ENCODE data around the gene PPP1R11.
A peak's percentile ranks its signal among the peaks of the same experiment; 100 is the strongest.
"Not testable (repeated sequence)": the region's sequence is repeated elsewhere in the genome, so short reads cannot be mapped to it uniquely, and the experiment has no call there.

The PPP1R11 gene

DNA sequence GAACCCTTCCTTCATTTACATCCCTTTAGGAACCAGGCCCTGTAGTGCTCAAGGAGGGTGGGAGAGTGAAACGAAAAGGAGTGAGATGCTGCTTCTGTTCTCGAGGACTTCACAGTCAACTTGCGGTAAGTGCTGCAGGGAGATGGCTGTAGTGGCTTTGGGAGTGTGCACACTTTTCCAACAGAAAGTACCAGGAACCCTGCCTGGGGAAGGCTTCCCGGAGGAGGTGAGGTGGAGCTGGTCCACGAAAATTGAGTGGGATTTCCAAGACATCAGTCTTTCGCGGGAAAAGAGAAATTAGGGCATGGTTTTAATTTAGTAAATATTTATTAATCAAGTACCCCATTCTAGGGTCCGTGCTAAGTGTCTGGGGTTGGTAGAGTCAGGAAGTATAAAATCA lies 33.2 kb downstream of the PPP1R11 start:
- DNase-seq, result no peak

- no peak for DNase-seq
Observed at GRCh38 chr6:30100585-30101443, 33.8 kb downstream of the PPP1R11 start.

DNA sequence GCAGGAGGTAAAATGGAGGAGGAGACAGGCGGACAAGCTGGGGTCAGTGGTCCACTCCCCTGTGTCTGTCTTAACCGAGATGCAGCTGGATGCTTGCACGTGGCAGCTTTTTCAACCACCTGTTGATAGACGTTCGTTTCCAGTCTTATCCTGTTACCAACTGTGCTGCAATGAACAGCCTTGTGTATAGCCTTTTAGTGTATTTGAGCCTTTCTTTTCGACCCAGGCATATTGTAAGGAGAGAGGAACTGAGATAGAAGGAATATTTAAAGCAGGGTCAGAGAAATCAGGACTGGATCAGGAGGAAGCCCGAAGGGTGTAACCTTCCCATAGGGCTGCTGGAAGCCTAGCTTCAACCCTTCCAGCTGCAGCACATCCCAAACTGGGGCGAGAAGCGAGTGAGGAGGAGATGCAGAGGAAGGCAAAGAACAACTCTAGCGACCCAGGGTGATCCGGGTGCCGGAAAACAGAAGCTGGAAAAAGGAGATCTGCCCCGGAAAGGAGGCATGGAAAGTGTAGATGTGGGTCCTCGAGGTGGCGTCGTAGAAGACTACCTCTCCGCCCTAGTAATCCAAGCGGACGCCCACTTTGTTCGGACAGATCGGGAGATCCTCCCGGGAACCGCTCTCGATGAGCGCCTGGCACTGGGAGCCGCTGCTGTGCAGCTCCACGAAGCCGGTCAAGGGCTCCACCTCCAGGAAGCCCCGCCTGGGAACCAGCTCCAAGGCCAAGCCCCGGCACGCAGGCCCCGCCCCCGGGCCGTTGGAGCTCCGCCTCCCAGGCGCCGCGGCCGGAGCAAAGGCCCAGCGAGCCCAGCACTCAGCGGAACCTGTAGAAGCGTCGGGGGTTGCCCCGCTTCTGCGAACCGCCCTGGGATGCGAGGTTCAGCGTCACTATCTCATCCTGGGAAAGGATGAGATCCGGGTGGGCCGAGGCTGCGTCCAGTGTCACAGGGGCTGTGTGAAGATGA lies 34.7 kb downstream of the PPP1R11 start:
- DNase-seq, result peak; percentile 18 to 44 (median 26)

GRCh38 chr6:30102414-30102969 lies 35.5 kb downstream of the PPP1R11 start:
- no peak for DNase-seq

- DNase-seq, result peak; percentile 54 to 71 (median 65)
Observed at GRCh38 chr6:30102970-30103871, 36.2 kb downstream of the PPP1R11 start.

DNA sequence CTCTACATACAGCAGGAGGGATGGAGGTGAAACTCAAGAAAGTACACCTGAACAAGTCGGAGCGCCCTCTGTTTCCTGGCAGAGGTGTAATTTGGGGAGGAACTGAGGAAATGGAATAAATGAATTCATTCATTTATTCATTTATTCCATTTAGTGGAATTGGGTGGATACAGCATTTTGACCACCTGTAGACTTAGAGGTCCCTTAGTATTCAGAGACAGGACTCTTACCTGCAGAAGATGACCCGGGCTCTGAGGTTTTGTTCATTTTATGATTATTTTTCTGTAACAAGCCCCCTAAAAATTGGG lies 36.8 kb downstream of the PPP1R11 start:
- no peak for DNase-seq

DNA sequence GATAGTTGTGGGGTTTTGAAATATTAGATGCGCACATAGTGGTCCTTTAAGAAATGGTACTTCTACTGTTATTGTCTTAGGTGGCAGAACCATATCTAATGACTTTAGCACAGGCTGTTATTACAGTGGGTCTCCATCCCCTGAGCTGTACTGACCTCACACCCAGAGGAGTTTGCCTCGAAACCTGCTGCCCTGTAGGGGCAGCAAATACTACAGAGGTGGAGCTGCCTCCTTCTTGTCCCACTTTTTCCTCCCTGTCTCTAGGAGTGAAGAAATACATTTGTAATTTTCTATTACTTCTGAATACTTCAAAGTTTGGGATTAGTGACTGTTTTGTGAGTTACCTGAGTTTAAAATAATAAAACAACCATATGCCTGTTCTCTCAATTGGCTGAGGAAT lies 37.7 kb downstream of the PPP1R11 start:
- DNase-seq, result no peak

- no peak for DNase-seq
Observed at GRCh38 chr6:30111266-30111856, 44.4 kb downstream of the PPP1R11 start.

DNA sequence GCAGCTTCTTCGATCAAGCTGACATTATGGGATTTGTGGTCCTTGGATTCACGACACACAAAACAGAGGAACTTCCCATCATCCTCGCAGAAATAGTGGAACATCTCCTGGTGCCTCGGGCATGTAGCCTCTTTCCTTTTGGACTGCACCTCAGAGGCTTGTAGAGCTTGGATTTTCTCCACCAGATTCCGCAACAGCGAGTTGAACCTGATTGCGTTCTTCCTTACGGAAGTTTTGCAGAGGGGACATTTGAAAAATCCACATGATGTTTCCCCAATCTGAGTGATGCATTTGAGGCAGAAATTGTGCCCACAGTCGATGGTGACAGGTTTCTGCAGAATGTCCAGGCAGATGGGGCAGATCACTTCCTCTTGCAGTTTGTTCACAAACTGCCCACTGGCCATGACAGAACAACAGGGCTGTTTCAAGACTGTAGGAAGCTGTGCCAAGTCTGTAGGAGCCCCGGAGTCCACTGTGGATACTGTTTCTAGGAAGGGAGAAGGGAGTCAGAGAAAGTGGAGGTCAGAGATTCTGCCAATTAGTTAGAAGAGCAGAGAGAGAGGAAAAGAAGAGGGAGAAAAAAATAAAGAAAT lies 45.5 kb downstream of the PPP1R11 start:
- no peak for DNase-seq

DNA sequence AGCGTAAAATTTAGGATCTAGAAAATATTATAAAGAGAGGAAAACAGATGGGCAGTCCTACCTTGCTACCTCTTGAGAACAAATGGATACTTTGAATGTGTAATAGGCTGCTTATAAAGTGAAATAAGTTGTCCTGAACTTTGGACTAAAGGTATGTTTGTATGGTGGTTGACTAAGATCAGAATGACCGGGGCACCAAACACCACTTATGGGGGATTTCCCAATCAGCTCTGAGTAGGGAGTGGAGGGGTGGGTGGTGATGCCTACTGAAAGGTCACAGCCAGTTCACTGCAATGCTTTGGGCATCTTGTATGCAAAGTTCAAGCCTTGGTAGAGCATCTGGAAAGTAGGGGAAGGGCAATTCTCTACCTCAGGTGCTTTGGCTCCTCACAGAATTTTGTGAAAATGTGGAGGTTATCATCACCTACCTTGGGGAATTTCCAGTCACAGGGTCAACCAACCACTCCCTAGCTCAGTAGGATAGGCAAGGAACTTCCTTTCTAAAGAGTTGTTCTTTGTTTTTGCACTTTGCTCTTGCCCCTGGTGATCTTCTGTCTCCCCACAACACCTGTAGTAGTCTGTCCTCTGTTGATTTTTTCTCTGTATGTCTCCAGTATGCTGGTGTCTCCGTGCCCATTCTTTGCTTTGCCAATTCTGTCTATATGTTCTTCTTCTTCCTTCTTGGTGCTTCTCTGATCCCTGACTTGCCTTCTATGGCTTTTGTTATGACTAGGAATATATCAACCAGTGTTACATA lies 46.2 kb downstream of the PPP1R11 start, which contains the start of gene TRIM31:
TRIM31 (minus strand) TSS at position 88 of the 757 bp plus-strand sequence. CDS start 285 bp downstream, outside the sequence.
- no peak for DNase-seq

GRCh38 chr6:30113841-30114240 lies 46.8 kb downstream of the PPP1R11 start:
- no peak for DNase-seq

GRCh38 chr6:30116724-30117123 lies 49.7 kb downstream of the PPP1R11 start:
- DNase-seq, result no peak

- not testable (repeated sequence) for DNase-seq
Observed at GRCh38 chr6:30118691-30119090, 51.7 kb downstream of the PPP1R11 start.

Measured in activated CD4-positive, CD25-positive, alpha-beta regulatory T cell (primary cell).